Thyroid gland (tissue), 4 donors: ENCODE measurements around the gene GPR155. TPM values are rescaled to one million over a fixed set of nuclear protein-coding genes. Genes with fewer than 3 reads are reported as not detected.

Source experiments
- DNase-seq, 2 donors: peaks; one replicate each; pipeline ENCODE4 v3.0.0-alpha.2; 2019
- H3K27ac ChIP-seq, 3 donors: fragments of 200-600 bp; sonication (generic); 1 replicate in 2 of 3; 2 replicates in 1 of 3; pipeline ENCODE4 v1.5.1; 2016 to 2019; ENCODE audit warnings: mild to moderate bottlenecking in 1 of 3, moderate library complexity in 1 of 3
- H3K27me3 ChIP-seq: fragments of 200-600 bp; sonication (generic); one replicate; pipeline ENCODE4 v1.5.1; 2019
- H3K36me3 ChIP-seq, 2 donors: fragments of 200-600 bp; sonication (generic); one replicate each; pipeline ENCODE4 v1.5.1; 2016 to 2019
- H3K4me1 ChIP-seq, 2 donors: fragments of 200-600 bp; sonication (generic); one replicate each; pipeline ENCODE4 v1.5.1; 2017 to 2019
- H3K4me3 ChIP-seq, 3 donors: fragments of 200-600 bp; sonication (generic); replicated peaks in 1 of 3; 1 replicate in 2 of 3; 2 replicates in 1 of 3; pipeline ENCODE4 v1.5.1; 2016; ENCODE audit warnings: mild to moderate bottlenecking in 1 of 3
- H3K9me3 ChIP-seq: fragments of 200-600 bp; sonication (generic); one replicate; pipeline ENCODE4 v1.5.1; 2017
- POLR2A ChIP-seq, 2 donors: fragments of 450-650 bp; IDR thresholded peaks; one replicate each; pipeline ENCODE4 v1.6.1; 2017; ENCODE audit warnings: antibody characterized with exemption in 2 of 2, mild to moderate bottlenecking in 2 of 2, moderate library complexity in 1 of 2
- WGBS, 2 donors: methylation state at CpG; one replicate each; pipeline ENCODE4 v1.1.5; 2017; 5-methylcytosine and 5-hydroxymethylcytosine counted together
- intact Hi-C: fragments of 100-400 bp; cut with DNase I; formaldehyde crosslinking; loops from one replicate; pipeline ENCODE4 v1.15.1; 2023
- total RNA-seq, 4 donors: library from RNA; depleted of rRNA; stranded (reverse); fragments of >200 nt; gene quantifications; one replicate each; pipeline ENCODE4 v1.2.3, GENCODE V29; 2016
- TF ChIP-seq, protein P1 (sequence below), 6 experiments: fragments of 200-600 bp in 3 of 6; fragments of 450-650 bp in 3 of 6; sonication (generic) in 3 of 6; IDR thresholded peaks; one replicate each; pipeline ENCODE4 v1.5.1; 2016 to 2019; ENCODE audit warnings: antibody characterized with exemption in 6 of 6, mild to moderate bottlenecking in 2 of 6, inconsistent platforms in 1 of 6, moderate library complexity in 1 of 6

GPR155 gene
- total RNA-seq, 4 donors from 2014 or later = 7.1 to 10.9 (median 10.2) TPM

DNA sequence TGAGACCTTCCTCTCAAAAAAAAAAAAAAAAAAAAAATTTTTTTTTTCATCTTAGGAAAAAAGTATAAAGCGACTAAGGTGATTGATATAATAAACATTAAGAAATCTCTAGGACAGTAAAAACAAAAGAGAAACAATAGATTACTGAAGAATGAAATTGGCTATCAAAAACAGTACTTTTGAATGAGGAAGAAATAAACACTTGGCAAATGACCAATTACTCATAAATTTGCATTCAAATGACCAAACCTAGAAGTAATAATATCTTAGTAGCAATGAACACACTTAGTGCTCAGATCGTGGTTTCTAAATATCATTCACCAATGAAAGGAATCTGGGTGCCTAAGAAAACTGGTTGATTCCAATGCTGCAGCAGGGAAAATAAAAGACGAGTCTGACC lies 101.6 kb downstream of the GPR155 start:
- Histone ChIP-seq H3K27ac (no peak overlapping the region), H3K4me1 (no peaks in the 10 kb centered on the region), H3K27me3 (no peaks in the 10 kb centered on the region), H3K9me3 (no peaks in the 10 kb centered on the region), H3K4me3 (no peak overlapping the region), H3K36me3 (peaks cover 25 to 27% of the 10 kb centered on the region in 2 donors)
- TF ChIP-seq POLR2A (IDR thresholded peaks at IDR 0.05) = no peak
- TF ChIP-seq, protein P1, sequence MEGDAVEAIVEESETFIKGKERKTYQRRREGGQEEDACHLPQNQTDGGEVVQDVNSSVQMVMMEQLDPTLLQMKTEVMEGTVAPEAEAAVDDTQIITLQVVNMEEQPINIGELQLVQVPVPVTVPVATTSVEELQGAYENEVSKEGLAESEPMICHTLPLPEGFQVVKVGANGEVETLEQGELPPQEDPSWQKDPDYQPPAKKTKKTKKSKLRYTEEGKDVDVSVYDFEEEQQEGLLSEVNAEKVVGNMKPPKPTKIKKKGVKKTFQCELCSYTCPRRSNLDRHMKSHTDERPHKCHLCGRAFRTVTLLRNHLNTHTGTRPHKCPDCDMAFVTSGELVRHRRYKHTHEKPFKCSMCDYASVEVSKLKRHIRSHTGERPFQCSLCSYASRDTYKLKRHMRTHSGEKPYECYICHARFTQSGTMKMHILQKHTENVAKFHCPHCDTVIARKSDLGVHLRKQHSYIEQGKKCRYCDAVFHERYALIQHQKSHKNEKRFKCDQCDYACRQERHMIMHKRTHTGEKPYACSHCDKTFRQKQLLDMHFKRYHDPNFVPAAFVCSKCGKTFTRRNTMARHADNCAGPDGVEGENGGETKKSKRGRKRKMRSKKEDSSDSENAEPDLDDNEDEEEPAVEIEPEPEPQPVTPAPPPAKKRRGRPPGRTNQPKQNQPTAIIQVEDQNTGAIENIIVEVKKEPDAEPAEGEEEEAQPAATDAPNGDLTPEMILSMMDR (IDR thresholded peaks at IDR 0.05) = no peak
- intact Hi-C loops = no loop called here
- no peak for DNase-seq
- WGBS, 2 donors = 86 to 94% methylated on average over 3 of the region's 3 CpGs

DNA sequence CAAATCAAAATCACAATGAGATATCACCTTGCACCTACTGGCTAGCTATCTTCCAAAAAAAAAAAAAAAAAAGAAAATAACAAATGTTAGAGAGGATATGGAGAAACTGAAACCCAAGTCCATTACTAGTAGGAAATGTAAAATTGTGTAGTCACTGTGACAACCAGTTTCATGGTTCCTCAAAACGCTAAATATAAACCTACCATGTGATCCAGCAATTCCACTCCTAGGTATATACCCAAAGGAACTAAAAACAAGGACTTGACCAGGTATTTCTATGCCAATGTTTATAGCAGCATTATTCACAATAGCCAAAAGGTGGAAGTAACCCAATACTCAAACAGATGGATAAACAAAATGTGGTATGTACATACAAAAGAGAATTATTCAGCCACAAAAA lies 103.0 kb downstream of the GPR155 start:
- peaks cover 34 to 35% of the 10 kb centered on the region in 2 donors for H3K36me3 ChIP-seq

More for the DNA sequence above, 103.0 kb downstream of the GPR155 start:
- H3K27me3 ChIP-seq = no peaks in the 10 kb centered on the region
- no peak for DNase-seq
- WGBS, 2 donors = 93 to 96% methylated on average over 1 of the region's 1 CpG
- H3K27ac ChIP-seq = no peak overlapping the region
- no peaks in the 10 kb centered on the region for H3K4me1 ChIP-seq
- no peaks in the 10 kb centered on the region for H3K9me3 ChIP-seq
- intact Hi-C loops = no loop called here
- no peak for TF ChIP-seq POLR2A (IDR thresholded peaks at IDR 0.05)
- TF ChIP-seq, protein P1 (IDR thresholded peaks at IDR 0.05) = no peak
- H3K4me3 ChIP-seq = no peak overlapping the region

Other genes with a start within 250 kb of the GPR155 start
- gene OLA1, start 238.5 kb downstream of the GPR155 start, total RNA-seq = 10 to 100 TPM; 51.8 to 68.5 (median 53.5) TPM
- gene SP9, start 152.1 kb downstream of the GPR155 start, total RNA-seq = not detected
- 10 to 100 TPM; 26.0 to 37.5 (median 32.3) TPM for gene SCRN3, start 91.3 kb downstream of the GPR155 start, total RNA-seq
- gene WIPF1, start 110.8 kb upstream of the GPR155 start, total RNA-seq = 10 to 100 TPM; 15.2 to 32.7 (median 21.3) TPM